ENCODE results near the gene CACFD1.

GRCh38 chr9:133443248-133443647, 16.5 kb upstream of the CACFD1 start:
- TF ChIP-seq CTCF (conservative IDR thresholded peaks at IDR 0.05; ENCODE audit: low read depth, low read length) (no peak), EZH2 (IDR thresholded peaks at IDR 0.05; ENCODE audit: borderline replicate concordance, low read depth, low read length, poor library complexity, severe bottlenecking) (no peak)
